HG03457 (cell line): Measurements from ENCODE around the gene POFUT1.
"Not testable (repeated sequence)": the region's sequence is repeated elsewhere in the genome, so short reads cannot be mapped to it uniquely, and the experiment has no call there.

ENCODE experiments used
- ATAC-seq: cut with Tn5 transposase; IDR thresholded peaks from one replicate; pipeline ENCODE4 v1.9.1; 2021; ENCODE audit warnings: moderate number of reproducible peaks; ENCODE audit not compliant: unreplicated experiment

POFUT1 gene

DNA sequence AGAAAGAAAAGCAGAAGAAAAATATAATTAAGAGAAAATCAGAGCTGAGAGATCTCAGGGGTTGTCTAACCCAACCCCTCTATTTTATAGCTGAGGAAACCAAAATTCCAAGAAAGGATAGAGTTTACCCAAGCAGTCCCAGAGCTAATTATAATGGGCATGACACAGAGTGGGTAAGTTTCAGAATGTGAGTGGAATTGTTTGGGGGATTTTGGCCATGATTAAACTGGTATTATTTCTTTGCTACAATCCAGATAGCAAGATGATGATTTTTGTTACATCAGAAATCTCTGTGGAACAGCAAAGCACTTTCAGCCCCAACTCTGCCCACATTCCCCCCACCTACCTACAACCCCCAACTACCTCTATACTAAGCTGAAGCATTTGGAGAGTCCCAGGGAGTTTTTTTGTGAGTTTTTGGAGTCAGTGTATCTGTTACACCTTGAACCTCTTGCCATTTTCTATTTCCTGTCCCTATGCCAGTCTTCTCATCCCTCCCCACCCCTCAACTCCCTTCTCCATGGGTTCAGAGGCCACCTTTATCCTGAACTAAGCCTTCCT lies 24.7 kb downstream of the POFUT1 start:
- ATAC-seq = no peak

DNA sequence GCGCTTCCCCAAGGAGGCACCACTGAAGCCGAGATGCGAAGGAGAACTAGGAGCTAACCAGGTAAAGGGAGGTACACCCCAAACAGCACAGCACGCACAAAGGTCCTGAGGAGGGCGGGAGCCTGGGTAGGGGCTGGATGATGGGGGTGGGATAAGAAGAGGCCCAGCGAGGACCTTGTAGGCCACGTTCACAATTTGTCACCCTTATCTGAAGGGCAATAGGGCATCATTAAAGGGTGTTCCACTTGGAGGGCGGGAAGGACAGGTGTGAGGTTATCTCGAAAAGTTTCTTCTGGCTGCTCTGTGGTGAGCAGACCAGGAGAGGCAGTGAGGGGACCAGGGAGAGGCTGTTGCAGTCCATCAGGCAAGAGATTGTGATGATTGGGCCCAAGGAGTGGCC lies 25.6 kb downstream of the POFUT1 start:
- ATAC-seq = no peak

DNA sequence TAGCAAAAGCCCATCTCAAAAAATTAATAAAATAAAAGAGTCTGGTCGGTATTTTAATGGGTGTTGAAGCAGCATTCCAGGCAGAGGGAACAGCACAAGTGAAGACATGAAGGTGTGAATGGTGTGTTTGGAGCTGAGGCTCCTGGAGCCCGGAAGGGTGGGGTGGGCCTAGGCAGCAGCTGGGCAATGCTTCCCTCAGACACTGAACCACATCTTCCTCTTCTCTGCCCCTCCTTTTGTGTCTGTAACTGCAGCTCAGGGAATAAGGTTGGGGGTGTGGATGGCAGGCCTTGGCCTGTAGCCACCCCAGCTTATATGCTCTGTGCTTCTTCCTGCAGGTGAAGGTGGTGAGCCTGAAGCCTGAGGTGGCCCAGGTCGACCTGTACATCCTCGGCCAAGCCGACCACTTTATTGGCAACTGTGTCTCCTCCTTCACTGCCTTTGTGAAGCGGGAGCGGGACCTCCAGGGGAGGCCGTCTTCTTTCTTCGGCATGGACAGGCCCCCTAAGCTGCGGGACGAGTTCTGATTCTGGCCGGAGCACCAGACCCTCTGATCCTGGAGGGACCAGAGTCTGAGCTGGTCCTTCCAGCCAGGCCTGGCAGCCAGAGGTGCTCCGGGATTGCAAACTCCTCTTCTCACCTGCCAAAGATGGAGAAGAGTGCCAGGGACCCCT lies 26.6 kb downstream of the POFUT1 start:
- no peak for ATAC-seq

DNA sequence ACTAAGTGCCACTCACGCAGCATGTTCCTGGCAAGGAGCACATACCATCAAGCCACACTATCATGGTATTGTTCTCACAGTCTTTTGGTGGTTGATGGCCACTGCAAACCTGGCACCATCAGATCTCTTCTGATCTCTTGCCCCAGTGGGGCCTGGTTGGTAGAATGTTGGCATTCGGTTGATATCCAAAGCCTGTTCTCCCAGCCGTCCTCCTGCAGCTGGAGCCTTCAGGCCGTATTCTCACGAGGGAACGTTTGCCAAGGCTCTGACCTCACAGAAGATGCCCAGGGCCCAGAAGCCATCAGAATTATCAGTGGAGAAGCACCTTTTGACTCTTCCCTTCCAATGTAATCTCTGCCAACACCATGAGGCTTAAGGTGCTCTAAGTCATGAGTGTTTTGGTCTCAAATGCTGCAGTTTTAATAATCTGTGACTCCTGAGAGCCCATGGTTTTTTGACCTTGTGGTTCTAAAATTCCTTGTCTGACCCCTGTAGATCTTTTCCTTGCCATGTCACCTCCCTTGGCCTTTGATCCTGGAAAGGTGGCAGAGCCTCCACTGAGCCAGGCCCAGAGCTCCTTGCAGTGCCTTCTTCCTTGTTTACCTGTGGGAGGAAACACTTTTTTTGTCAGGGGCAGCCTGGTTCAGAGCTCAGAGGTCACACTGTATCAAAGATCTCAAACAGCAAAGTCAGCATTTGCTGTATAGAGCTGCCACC lies 27.8 kb downstream of the POFUT1 start:
- ATAC-seq = no peak

DNA sequence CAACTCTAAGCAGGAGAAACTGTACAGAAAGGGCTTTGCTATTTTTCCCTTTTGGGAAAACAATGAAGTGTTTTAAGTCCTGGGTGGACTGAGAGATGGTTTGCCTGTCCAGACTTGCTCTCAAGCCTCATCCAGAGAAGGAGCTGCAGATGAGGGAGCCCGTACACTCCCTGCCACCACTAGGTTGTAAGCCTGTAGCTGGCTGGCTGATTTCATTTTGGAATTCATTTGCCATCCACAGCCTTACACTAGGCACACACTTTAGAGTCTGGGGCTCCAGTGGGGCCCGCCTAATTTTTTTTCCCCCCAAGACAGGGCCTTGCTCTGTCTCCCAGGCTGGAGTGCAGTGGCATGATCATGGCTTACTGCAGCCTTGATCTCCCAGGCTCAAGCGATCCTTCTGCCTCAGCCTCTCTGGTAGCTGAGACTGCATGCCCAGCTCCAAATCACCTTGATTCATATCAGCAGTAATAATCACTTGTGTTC lies 28.4 kb downstream of the POFUT1 start:
- no peak for ATAC-seq

DNA sequence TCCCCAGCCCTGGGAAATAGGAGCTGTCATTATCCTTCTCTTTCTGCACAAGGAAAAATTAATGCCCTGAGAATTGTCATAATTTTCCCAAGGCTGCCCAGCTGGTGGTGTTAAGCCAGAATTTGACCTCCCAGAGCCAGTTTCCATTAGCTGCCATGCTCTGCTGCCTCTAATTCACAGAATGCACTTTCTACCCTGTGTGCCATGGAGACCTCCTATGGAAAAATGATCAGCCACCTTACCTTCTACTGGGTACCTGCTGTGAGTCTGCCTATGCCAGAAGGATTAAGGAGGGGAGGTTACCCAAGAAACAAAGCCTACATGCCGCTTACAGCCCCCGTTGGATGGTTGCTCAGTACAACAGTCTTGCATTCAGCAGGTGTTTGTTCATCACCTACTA lies 29.1 kb downstream of the POFUT1 start:
- no peak for ATAC-seq

DNA sequence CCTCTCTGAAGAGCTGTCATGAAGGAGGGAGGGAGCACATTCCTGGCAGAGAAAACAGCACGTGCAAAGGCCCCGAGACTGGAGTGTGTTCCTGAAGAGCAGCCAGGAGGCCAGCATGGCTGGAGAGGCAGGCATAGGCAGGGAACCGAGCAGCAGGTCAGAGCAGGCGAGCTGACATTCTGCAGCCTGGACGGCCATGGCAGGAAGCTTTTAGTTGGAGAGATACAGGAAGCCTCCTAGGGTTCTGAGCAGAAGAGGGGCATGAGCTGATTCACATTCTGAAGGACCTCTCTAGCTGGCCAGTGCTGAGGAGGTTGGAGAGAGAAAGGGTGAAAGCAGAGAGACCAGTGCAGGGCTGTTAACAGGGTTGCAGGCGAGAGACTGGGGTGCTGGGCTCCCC lies 29.7 kb downstream of the POFUT1 start:
- no peak for ATAC-seq

DNA sequence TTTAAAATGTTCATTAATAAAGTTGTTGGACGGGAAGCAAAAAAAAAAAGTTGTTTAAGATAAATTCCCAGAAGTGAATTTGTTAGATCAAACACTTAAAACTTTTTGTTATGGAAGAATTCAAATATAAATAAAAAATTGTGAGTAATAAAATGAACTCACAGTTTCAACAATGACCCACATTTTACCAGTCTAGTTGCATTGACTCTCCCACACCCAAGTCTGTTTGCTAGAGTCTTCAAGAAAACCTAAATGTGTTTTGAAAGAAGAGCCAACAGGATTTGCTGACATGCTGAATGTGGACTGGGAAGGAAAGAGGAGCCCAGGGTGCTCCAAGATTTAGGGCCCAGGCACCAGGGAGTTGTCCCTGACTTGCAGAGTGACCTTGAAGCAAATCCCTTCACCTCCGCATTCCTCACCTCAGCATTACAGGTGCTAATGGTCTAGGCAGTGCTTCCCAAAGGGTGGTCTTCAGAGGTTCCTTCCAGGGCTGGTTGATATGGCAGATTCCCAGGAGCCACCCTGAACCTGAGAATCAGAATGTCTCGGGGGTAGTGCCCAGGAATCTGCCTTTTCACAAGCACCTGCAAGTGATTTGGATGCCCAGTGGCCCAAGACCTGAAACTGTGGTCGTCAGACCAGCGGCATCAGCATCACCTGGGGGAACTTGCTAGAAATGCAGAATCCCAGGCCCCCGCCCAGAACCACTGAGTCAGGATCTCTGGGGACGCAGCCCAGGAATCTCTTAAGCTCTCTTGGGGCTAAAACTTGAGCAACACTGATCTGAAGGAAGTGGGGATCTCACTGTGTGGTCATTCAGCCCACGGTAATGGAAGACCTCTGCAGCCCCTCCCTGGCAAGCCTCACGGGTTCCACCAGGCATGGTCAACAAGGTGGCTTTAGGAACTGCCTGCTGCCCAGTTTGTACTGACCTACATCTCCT lies 31.1 kb downstream of the POFUT1 start:
- ATAC-seq = no peak

DNA sequence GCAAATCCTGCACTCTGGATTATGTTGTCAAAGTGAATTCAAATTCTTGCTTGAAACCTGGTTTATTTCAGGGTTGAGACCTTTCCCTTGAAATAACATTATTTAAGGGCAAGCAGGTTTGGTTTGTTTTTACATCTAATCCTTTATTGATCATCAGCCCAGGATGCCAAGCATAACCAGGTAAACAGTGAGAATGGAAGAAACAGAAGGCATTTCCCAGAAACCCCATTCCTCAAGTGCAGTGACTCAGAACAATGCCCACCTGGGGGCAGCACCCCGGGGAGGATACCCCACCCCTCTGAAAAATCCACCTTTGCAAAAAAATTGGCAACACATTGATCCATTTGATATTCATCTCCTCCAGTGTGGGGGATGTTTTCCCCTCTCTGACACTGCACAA lies 32.5 kb downstream of the POFUT1 start:
- no peak for ATAC-seq

DNA sequence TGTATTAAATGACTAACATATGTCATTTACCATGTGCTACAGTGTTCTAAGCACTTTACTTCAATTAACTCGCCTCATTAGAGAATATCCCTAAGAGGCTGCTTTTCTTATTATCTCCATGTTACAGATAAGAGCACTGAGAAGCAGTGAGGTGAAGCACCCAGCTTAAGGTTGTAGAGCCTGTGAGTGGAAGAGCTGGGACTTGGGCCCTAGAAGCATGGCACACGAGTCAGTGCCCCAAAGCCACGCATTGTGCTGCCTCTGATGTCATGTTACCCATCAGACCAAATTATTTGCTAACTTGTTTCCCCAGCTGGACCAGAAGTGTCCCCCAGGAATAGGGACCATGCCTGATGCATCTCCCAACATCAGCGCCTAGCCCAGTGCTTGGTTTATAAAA lies 34.1 kb downstream of the POFUT1 start:
- ATAC-seq = no peak

DNA sequence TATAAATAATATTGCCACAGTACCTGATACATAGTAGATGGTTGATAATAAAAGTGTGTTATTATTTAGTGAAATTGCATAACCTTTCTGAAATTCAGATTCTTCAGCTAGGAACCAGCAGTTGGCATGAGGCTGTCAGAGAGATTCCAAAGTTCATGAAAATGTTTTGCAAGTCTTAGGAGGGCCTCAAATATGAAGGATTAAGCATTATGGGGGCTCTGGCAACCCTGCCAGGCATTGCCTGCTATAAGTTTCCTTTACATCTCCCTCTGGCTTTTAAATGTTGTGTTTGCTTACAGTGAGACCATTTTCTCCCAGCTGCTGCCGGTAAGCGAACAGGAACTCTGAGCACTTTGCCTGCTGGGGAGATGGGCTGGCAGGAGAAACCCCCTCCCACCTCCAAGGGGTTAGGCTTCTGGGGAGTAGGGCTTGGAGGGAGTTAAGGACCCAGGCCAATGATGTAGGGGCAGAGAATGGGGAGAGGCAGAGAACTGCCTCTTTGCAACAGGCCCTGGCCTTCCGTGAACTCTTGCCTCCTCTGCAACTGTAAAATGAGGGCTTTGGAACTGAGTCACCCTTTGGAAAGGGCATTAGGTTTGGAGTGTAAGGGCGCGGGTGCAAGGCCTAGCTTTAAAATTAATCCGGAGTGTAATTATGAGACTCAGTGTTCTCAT lies 36.6 kb downstream of the POFUT1 start:
- no peak for ATAC-seq

DNA sequence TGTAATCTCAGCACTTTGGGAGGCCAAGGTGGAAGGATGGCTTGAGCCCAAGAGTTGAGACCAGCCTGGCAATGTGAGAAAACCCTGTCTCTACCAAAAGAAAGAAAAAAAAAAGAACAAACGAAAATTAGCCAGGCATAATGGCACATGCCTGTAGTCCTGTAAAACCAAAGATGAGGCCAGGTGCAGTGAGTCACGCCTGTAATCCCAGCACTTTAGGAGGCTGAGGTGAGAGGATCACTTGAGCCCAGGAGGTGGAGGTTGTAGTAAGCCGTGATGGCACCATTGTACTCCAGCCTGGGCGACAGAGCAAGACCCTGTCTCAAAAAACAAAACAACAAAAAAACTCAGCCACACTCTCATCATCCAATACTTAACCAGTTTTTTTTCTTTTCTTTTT lies 37.3 kb downstream of the POFUT1 start:
- ATAC-seq = no peak

DNA sequence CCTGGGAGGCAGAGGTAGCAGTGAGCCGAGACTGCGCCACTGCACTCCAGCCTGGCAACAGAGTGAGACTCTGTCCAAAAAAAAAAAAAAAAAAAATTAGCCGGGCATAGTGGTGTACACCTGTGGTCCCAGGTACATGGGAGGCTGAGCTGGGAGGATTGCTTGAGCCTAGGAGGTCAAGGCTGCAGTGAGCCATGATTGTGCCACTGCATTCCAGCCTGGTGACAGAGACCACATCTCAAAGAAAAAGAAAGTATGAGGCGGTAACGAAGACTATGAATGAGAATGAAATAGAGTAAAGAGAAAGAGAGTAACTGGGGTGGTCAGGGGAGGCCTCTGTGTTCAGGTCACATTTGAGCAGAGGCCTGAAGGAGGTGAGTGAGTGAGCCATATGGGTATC lies 38.5 kb downstream of the POFUT1 start:
- ATAC-seq = not testable (repeated sequence)

DNA sequence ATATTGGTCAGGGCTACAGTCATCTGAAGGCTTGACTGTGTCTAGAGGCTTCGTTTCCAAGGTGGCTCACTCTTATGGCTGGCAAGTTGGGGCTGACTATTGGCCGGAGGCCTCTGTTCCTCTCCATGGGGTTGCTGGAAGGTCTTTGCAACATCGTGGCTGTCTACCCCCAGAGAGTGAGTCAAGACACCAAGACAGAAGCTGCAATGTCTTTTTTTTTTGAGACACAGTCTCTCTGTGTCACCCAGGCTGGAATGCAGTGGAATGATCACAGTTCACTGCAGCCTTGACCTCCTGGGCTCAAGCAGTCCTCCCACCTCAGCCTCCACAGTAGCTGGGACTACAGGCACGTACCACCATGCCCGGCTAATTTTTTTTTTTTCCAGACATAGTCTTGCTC lies 40.4 kb downstream of the POFUT1 start:
- no peak for ATAC-seq

DNA sequence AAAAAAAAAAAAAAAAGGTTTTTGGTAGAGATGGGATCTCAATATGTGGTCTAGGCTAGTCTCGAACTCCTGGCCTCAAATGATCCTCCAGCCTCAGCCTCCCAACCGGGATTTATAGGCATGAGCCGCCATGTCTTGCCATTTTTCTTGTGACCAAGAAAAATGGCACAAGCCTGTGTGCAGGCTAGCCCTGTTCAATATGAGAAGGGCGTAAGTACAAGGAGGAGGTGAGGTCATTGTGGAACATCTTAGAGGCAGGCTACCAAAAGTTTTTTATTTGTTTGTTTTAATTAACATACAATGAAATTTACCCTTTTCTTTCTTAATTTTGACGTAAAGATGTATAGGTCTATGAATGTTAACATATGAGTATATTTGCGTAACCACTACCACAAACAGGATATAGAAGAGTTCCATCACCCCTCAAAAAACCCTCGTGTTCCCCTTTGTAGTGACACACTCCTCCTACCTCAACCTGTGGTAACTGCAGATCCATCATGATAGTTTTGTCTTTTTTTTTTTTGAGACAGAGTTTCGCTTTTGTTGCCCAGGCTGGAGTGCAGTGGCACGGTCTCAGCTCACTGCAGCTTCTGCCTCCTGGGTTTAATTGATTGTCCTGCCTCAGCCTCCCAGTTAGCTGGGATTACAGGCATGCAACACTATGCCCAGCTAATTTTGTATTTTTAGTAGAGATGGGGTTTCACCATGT lies 41.5 kb downstream of the POFUT1 start:
- no peak for ATAC-seq

DNA sequence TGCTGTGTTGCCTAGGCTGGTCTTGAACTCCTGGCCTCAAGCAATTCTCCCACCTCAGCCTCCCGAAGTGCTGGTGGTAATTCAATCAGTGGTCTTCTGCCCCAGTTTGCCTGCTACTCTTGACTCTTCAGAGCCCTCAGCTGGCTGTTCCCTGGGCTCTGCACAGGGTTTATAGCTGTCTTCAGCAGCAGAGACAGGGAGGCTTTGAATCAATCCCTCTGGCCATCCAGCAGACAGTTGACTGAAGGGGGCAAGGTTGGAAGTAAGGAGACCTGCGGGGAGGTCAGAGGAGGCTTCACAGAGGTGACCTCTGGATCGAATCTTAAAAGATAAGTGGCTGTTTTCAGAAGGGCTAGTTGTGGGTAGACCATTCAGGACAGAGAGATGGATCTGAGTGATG lies 43.8 kb downstream of the POFUT1 start:
- no peak for ATAC-seq

DNA sequence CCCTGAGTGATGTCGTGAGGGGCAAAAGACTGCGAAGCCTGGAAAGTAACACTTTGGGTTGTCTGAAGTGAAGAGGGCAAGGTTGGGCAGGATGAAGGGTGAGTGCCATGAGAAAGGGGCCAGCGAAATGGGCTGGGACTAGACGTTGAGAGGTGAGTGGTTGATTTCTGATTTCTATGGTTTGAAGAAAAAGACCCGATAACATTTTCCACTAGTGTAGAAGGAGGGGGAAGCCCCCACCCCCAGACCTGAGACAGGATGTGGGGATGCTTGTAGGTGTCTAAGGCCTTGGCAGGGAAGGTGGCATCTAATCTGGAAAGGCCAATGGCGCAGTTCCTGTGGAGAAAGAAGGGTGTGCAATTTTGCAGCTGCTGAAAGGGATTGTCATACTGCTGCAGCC lies 44.5 kb downstream of the POFUT1 start:
- ATAC-seq = no peak

DNA sequence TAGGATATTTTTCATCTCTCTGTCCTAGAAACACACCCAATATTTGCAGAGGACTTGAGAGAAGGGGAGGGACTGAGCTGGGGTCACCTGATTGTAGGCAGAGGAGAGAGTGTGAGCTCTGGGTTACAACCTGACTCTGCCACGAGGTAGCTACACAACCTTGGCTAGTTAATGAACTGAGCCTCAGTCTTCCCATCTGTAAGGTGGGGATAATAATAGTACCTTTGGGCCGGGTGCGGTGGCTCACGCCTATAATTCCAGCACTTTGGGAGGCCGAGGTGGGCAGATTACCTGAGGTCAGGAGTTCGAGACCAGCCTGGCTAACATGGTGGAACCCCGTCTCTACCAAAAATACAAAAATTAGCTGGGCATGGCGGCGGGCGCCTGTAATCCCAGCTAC lies 53.3 kb downstream of the POFUT1 start:
- not testable (repeated sequence) for ATAC-seq

DNA sequence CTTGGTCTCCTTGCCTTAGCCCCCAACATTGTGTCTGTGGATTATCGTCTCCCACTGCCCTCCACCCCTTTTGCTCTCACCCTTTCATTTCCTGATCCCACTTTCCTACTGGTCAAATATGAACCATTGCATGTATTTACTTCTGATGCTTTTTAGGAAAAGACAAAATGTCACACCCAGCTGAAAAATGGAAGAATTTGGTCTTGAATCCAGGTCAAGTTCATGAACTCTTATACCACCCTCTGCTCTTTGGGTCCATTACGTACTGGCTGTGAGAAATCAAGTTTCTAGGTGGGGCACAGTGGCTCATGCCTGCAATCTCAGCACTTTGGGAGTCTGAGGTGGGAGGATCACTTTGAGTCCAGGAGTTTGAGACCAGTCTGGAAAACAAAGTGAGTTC lies 54.0 kb downstream of the POFUT1 start:
- no peak for ATAC-seq

DNA sequence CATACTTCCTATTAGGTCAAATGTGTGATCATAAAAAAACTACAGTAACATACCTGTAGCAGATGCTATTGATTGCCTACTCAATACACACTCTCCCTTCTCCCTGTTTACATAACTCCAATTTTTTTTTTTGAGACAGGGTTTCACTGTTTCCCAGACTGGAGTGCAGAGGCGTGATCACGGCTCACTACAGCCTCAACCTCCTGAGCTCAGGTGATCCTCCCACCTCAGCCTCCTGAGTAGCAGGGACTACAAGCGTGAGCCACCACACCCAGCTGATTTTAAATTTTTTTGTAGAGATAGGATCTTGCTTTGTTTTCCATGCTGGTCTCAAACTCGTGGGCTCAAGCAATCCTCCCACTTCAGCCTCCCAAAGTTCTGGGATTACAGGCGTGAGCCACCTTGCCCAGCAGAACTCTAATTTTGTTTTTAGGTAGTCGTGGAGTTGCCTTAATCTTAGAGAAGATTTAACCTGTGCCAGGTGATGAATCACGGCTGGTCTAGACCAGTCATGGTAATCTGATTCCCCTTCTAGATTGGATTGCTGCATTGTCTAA lies 55.8 kb downstream of the POFUT1 start:
- no peak for ATAC-seq
